Measurements from ENCODE around the gene SUPT20HL2.

- TF ChIP-seq MLLT1 (IDR thresholded peaks at IDR 0.05), result no peak
- TF ChIP-seq SKIL (IDR thresholded peaks at IDR 0.05; ENCODE audit: low read depth, poor library complexity, severe bottlenecking), result no peak
- no peak for TF ChIP-seq CTCF (IDR thresholded peaks at IDR 0.05 in 2 of 3, conservative IDR thresholded peaks at IDR 0.05 in 1 of 3; ENCODE audit: control insufficient read depth in 2 of 3, extremely low read depth in 1 of 3, insufficient read depth in 1 of 3, low read depth in 3 of 3, low read length in 3 of 3)
- no peak for TF ChIP-seq IRF4 (IDR thresholded peaks at IDR 0.05; ENCODE audit: low read depth, low read length)
- TF ChIP-seq YY1 (IDR thresholded peaks at IDR 0.05; ENCODE audit: low read depth, low read length), result no peak
- no peak for TF ChIP-seq SMC3 (IDR thresholded peaks at IDR 0.05; ENCODE audit: borderline replicate concordance, low read length)
- no peak for TF ChIP-seq JUNB (IDR thresholded peaks at IDR 0.05)
- TF ChIP-seq TAF1 (IDR thresholded peaks at IDR 0.05; ENCODE audit: borderline replicate concordance, low read depth, low read length), result no peak
- TF ChIP-seq POLR2A (IDR thresholded peaks at IDR 0.05; ENCODE audit: low read depth, low read length), result no peak
- TF ChIP-seq MXI1 (IDR thresholded peaks at IDR 0.05; ENCODE audit: low read depth, low read length), result no peak
- no peak for TF ChIP-seq IRF5 (IDR thresholded peaks at IDR 0.05; ENCODE audit: borderline replicate concordance)
- TF ChIP-seq EZH2 (IDR thresholded peaks at IDR 0.05; ENCODE audit: borderline replicate concordance, control insufficient read depth, low read depth, low read length), result no peak
These were observed 11.4 kb upstream of the SUPT20HL2 start for GRCh38 chrX:24325231-24325630.
